Endothelial cell of umbilical vein (primary cell): ENCODE data around the gene RANBP17. TPM values are rescaled to one million over a fixed set of nuclear protein-coding genes. Genes with fewer than 3 reads are reported as not detected.

Experiments used
- BruUV-seq: library from RNA; stranded (reverse); fragments of 400-500 nt; replicated peaks from 2 replicates; lab custom pipeline; 2021; lab: Mats Ljungman, UMichigan
- CTCF ChIA-PET: fragments of 300-600, 350-600 bp; sonication (Branson Sonifier 250); formaldehyde crosslinking; loops from one replicate; lab custom pipeline; 2021; ENCODE audit warnings: antibody characterized with exemption, inconsistent platforms; lab: Charles Lee
- POLR2A ChIA-PET: fragments of 300-600, 350-600 bp; sonication (Branson Sonifier 250); formaldehyde crosslinking; loops from one replicate; lab custom pipeline; 2021; ENCODE audit warnings: antibody characterized with exemption, inconsistent platforms; lab: Charles Lee
- DNase-seq: peaks from one replicate; pipeline ENCODE4 v3.0.0-alpha.2; 2011; ENCODE audit warnings: low read depth, low spot score
- FAIRE-seq: peaks from 2 replicates; lab custom pipeline; 2011; peaks lifted over from hg19 to GRCh38; lab: Jason Lieb, UNC
- H2AFZ ChIP-seq: 2 replicates; pipeline ENCODE4 v1.6.0; 2012; ENCODE audit warnings: low read depth, low read length, control low read depth, inconsistent platforms
- H3K27ac ChIP-seq: 2 replicates; pipeline ENCODE4 v1.5.1; 2011; ENCODE audit warnings: low read depth, mild to moderate bottlenecking, control low read depth, low read length, moderate library complexity; ENCODE audit not compliant: insufficient read depth
- H3K27me3 ChIP-seq, 2 experiments: 2 replicates each; pipeline versions ENCODE4 v1.6.0 to v1.6.1; 2011; ENCODE audit warnings: low read length in 2 of 2, mixed read lengths in 1 of 2; ENCODE audit not compliant: control insufficient read depth in 2 of 2, insufficient read depth in 2 of 2
- H3K36me3 ChIP-seq, 2 experiments: 2 replicates in 1 of 2; 3 replicates in 1 of 2; pipeline ENCODE4 v1.5.1; 2011; ENCODE audit warnings: low read length in 2 of 2, mild to moderate bottlenecking in 1 of 2, moderate library complexity in 1 of 2; ENCODE audit not compliant: control insufficient read depth in 2 of 2, insufficient read depth in 2 of 2; ENCODE audit errors: extremely low read depth in 1 of 2
- H3K4me1 ChIP-seq: 3 replicates; pipeline ENCODE4 v1.5.1; 2011; ENCODE audit warnings: mild to moderate bottlenecking, low read length; ENCODE audit not compliant: control insufficient read depth, insufficient read depth; ENCODE audit errors: extremely low read depth
- H3K4me2 ChIP-seq: 2 replicates; pipeline ENCODE4 v1.6.1; 2011; ENCODE audit warnings: low read length, control low read depth, mixed read lengths; ENCODE audit not compliant: insufficient read depth
- H3K4me3 ChIP-seq, 3 experiments: fragments of 200-600 bp in 1 of 3; sonication (generic), shearing (Covaris generic) in 1 of 3; replicated peaks in 1 of 3; 2 replicates each; pipeline ENCODE4 v1.5.1; 2011 to 2016; ENCODE audit warnings: control low read depth in 3 of 3, low read length in 3 of 3, mild to moderate bottlenecking in 2 of 3, inconsistent platforms in 1 of 3, low read depth in 1 of 3, moderate library complexity in 1 of 3; ENCODE audit not compliant: insufficient read depth in 1 of 3
- H3K79me2 ChIP-seq: 2 replicates; pipeline ENCODE4 v1.6.0; 2012; ENCODE audit warnings: low read length, inconsistent platforms; ENCODE audit not compliant: control insufficient read depth, insufficient read depth
- H3K9ac ChIP-seq: replicated peaks from 2 replicates; pipeline ENCODE3; 2011; ENCODE audit warnings: low read length, control low read depth; ENCODE audit not compliant: insufficient read depth; ENCODE audit errors: extremely low read depth
- H3K9me1 ChIP-seq: replicated peaks from 3 replicates; pipeline ENCODE4 v1.6.0; 2011; ENCODE audit warnings: mild to moderate bottlenecking, low read length; ENCODE audit not compliant: control insufficient read depth, insufficient read depth; ENCODE audit errors: extremely low read depth
- H3K9me3 ChIP-seq: replicated peaks from 2 replicates; pipeline ENCODE4 v1.5.1; 2012; ENCODE audit warnings: low read length, inconsistent platforms; ENCODE audit not compliant: control insufficient read depth, insufficient read depth
- H4K20me1 ChIP-seq: replicated peaks from 2 replicates; pipeline ENCODE3; 2011; ENCODE audit warnings: mild to moderate bottlenecking, low read length; ENCODE audit not compliant: control insufficient read depth, insufficient read depth; ENCODE audit errors: extremely low read depth
- CTCF ChIP-seq, 2 donors: IDR thresholded peaks; 1 replicate in 1 of 2; 2 replicates in 1 of 2; pipeline ENCODE4 v1.5.1; 2011; ENCODE audit warnings: low read length in 2 of 2, mild to moderate bottlenecking in 2 of 2, moderate library complexity in 2 of 2, control low read depth in 1 of 2, inconsistent platforms in 1 of 2, low read depth in 1 of 2; ENCODE audit not compliant: insufficient read depth in 1 of 2; ENCODE audit errors: extremely low read depth in 1 of 2
- EZH2 ChIP-seq: IDR thresholded peaks from 2 replicates; pipeline ENCODE4 v1.6.1; 2012; ENCODE audit warnings: borderline replicate concordance, low read depth, mild to moderate bottlenecking, moderate library complexity, low read length, inconsistent platforms; ENCODE audit not compliant: severe bottlenecking
- FOS ChIP-seq: IDR thresholded peaks from 2 replicates; pipeline ENCODE4 v1.6.1; 2011; ENCODE audit warnings: mild to moderate bottlenecking, low read length, moderate library complexity, borderline replicate concordance; ENCODE audit not compliant: insufficient read depth
- GATA2 ChIP-seq: IDR thresholded peaks from 2 replicates; pipeline ENCODE4 v1.7.0; 2011; ENCODE audit warnings: low read depth, mild to moderate bottlenecking, moderate library complexity, mixed read lengths, low read length; ENCODE audit not compliant: insufficient read length, insufficient read depth
- JUN ChIP-seq: IDR thresholded peaks from 2 replicates; pipeline ENCODE4 v1.6.1; 2011; ENCODE audit warnings: borderline replicate concordance, low read depth; ENCODE audit not compliant: insufficient read length, insufficient read depth
- MAX ChIP-seq: IDR thresholded peaks from 2 replicates; pipeline ENCODE4 v1.6.1; 2011; ENCODE audit not compliant: insufficient read depth, insufficient read length
- MYC ChIP-seq: IDR thresholded peaks from one replicate; pipeline ENCODE4 v1.6.1; 2011; ENCODE audit warnings: mild to moderate bottlenecking, low read depth, low read length
- POLR2A ChIP-seq: IDR thresholded peaks from 2 replicates; pipeline ENCODE4 v1.6.1; 2012; ENCODE audit warnings: low read depth, mild to moderate bottlenecking, control low read depth, low read length
- POLR2AphosphoS5 ChIP-seq: IDR thresholded peaks from 2 replicates; pipeline ENCODE4 v1.6.1; 2012; ENCODE audit warnings: low read depth, mild to moderate bottlenecking, control low read depth, low read length, moderate library complexity; ENCODE audit not compliant: insufficient read depth
- dilution Hi-C: fragments of 300-500 bp; cut with MboI; formaldehyde crosslinking; loops from one replicate; pipeline ENCODE4 v1.15.0; 2019; ENCODE audit warnings: low sequenced_read_pairs; ENCODE audit not compliant: extremely low pct_ligation_motif_present
- intact Hi-C: fragments of 100-400 bp; cut with micrococcal nuclease; formaldehyde crosslinking; loops from one replicate; pipeline ENCODE4 v1.10.0; 2022
- polyA plus RNA-seq, 4 experiments: library from polyadenylated mRNA; depleted of rRNA in 3 of 4; stranded (reverse) in 3 of 4; unstranded in 1 of 4; fragments of >200 nt; gene quantifications; 2 replicates each; pipeline versions ENCODE4 v1.2.1 to v1.2.3, GENCODE V29; 2011 to 2012; ENCODE audit warnings: missing spikeins in 1 of 4
- total RNA-seq: library from RNA; stranded (reverse); gene quantifications from 2 replicates; pipeline ENCODE4 v1.2.3, GENCODE V29; 2021

The RANBP17 gene
- total and polyA plus RNA-seq, 2 donors (not counting 3 experiments of a cell fraction or from before 2014, with no cell fraction given), result 5.6 to 13.6 TPM

- H3K36me3 ChIP-seq, result no peaks in the 10 kb centered on the region
- H3K9me1 ChIP-seq, result no peaks in the 10 kb centered on the region
- peaks cover 2% of the 10 kb centered on the region for H3K4me1 ChIP-seq
- no TSS peak for BruUV-seq
- no peaks in the 10 kb centered on the region for H3K79me2 ChIP-seq
- ChIA-PET POLR2A (no interaction called here), CTCF (no interaction called here)
- no peak for FAIRE-seq
- H4K20me1 ChIP-seq, result no peaks in the 10 kb centered on the region
- intact Hi-C loops, result loop anchor here (10.0 kb wide), 1 partner anchor 452 kb away; the partner anchor contains the start of gene RANBP17
- TF ChIP-seq EZH2 (peak; percentile 96), JUN (no peak)
- DNase-seq, result peak; percentile 23
- H3K9ac ChIP-seq, result no peak overlapping the region
- no peak overlapping the region for H3K27ac ChIP-seq
- no peak overlapping the region for H3K4me3 ChIP-seq
- dilution Hi-C loops, result no loop called here
- no peaks in the 10 kb centered on the region for H3K9me3 ChIP-seq
- no peak overlapping the region for H3K4me2 ChIP-seq
- H2AFZ ChIP-seq, result no peak overlapping the region
- peaks cover 82 to 94% of the 10 kb centered on the region in 2 experiments for H3K27me3 ChIP-seq
Measured at GRCh38 chr5:171316258-171317121, 454.7 kb downstream of the RANBP17 start.

- TF ChIP-seq POLR2AphosphoS5 (no peak), MAX (no peak), GATA2 (no peak), JUN (no peak), MYC (no peak), CTCF (IDR thresholded peaks at IDR 0.05; ENCODE audit: extremely low read depth in 1 of 2, insufficient read depth in 1 of 2, low read depth in 1 of 2, low read length in 2 of 2) (no peak), EZH2 (no peak), POLR2A (no peak), FOS (no peak)
- Histone ChIP-seq H3K4me3 (no peak overlapping the region), H3K79me2 (no peaks in the 10 kb centered on the region), H3K4me2 (no peak overlapping the region), H3K27me3 (peaks cover 87 to 89% of the 10 kb centered on the region in 2 experiments), H3K9me3 (no peaks in the 10 kb centered on the region), H2AFZ (no peak overlapping the region), H3K36me3 (no peaks in the 10 kb centered on the region), H3K9ac (no peak overlapping the region), H3K27ac (no peak overlapping the region), H4K20me1 (no peaks in the 10 kb centered on the region), H3K4me1 (peaks cover 2% of the 10 kb centered on the region), H3K9me1 (no peaks in the 10 kb centered on the region)
- ChIA-PET CTCF (no interaction called here), POLR2A (no interaction called here)
- intact Hi-C loops (loop anchor here (10.0 kb wide), 1 partner anchor 452 kb away; the partner anchor contains the start of gene RANBP17), dilution Hi-C loops (no loop called here)
- BruUV-seq, result no TSS peak
- DNase-seq, result no peak
- no peak for FAIRE-seq
Measured at GRCh38 chr5:171317230-171317629, 455.4 kb downstream of the RANBP17 start.
